SH-SY5Y (cell line): ENCODE results near the gene PCDHGB7.

ENCODE experiments used
- GATA2 ChIP-seq: IDR thresholded peaks from 2 replicates; pipeline ENCODE4 v1.6.1; 2011; ENCODE audit warnings: mild to moderate bottlenecking, low read depth, low read length
- GATA3 ChIP-seq: IDR thresholded peaks from 2 replicates; pipeline ENCODE4 v1.6.1; 2011; ENCODE audit warnings: low read depth, mild to moderate bottlenecking, low read length, moderate library complexity

GRCh38 chr5:141411575-141411974 is 5.9 kb upstream of the PCDHGB7 start:
- TF ChIP-seq GATA2: no peak
- TF ChIP-seq GATA3: no peak
